ENCODE data around the gene PGM5.
"Not testable (repeated sequence)": the region's sequence is repeated elsewhere in the genome, so short reads cannot be mapped to it uniquely, and the experiment has no call there.

- TF ChIP-seq CTCF, POLR2A (IDR thresholded peaks at IDR 0.05): not testable (repeated sequence)
These were observed 40.6 kb downstream of the PGM5 start for GRCh38 chr9:68397095-68397423.
